HG03064 (cell line): ENCODE measurements around the gene INPP5A.
"Not testable (repeated sequence)": the region's sequence is repeated elsewhere in the genome, so short reads cannot be mapped to it uniquely, and the experiment has no call there.

Source experiments
- ATAC-seq: cut with Tn5 transposase; IDR thresholded peaks from one replicate; pipeline ENCODE4 v1.9.1; 2021; ENCODE audit warnings: low read depth; ENCODE audit not compliant: unreplicated experiment

INPP5A gene

DNA sequence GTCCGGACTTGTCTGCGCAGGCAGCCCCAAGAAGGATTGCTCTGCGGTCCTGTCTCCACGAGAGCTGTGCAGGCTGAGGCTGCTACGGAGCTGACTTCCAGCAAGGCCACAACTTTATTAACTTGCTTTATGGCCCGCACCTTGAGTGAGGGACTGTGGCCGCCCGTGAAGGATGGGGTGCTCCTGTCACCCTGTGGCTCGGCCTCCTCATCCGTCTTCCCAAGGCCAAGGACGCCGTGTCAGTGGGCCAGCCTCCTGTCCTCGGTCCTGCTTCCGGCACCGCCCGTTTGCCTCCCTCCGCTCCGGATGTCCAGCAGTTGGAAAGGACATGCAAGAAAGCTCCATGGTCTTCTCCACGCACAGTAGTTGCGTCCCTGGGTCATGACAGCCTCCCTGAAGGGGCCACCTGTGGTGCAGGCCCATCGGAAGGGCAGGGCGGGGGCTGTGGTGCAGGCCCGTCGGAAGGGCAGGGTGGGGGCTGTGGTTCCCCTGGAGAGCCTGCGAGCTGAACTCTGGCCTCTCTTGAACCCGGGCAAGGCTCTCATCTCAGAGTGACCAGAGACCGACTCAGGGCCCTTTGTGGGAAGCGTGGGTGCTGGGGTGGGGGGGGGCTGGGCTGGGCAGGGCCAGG, 161.3 kb downstream of the INPP5A start:
- ATAC-seq = no peak

DNA sequence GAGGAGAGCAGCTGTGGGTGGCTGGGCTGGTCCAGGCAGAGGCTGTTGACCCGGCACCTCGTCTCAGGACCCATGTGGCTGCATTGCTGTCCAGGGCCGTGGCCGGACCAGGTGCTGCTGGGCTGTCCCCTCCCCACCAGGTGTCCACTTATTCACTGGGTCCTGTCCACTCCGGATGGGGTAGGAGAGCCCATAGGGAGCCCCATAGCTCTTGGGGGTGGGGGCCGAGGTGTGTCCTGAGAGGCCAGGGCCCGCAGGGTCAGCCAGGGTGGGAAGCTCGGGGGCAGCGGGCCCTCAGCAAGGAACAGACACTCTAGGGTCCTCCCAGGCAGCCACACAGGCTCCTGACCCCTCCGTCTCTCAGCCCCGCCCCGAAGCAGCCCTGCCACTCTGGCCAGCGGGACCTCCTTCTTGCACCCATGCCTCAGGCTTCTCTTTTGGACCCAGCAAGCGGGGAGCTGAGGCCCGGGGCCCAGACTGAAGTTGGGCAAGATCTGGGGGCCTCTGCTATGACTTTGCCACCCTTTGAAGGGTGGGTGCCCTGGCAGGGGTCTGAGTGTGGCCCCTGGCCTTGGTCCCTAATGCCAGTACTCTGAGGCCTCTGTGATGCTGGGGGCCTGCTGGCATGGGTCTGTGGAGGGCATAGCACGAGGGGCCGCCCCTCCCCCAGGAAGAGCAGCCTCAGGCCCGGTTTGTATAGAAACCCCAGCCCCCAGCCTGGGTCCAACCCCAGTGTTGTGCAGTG, 162.0 kb downstream of the INPP5A start:
- no peak for ATAC-seq

DNA sequence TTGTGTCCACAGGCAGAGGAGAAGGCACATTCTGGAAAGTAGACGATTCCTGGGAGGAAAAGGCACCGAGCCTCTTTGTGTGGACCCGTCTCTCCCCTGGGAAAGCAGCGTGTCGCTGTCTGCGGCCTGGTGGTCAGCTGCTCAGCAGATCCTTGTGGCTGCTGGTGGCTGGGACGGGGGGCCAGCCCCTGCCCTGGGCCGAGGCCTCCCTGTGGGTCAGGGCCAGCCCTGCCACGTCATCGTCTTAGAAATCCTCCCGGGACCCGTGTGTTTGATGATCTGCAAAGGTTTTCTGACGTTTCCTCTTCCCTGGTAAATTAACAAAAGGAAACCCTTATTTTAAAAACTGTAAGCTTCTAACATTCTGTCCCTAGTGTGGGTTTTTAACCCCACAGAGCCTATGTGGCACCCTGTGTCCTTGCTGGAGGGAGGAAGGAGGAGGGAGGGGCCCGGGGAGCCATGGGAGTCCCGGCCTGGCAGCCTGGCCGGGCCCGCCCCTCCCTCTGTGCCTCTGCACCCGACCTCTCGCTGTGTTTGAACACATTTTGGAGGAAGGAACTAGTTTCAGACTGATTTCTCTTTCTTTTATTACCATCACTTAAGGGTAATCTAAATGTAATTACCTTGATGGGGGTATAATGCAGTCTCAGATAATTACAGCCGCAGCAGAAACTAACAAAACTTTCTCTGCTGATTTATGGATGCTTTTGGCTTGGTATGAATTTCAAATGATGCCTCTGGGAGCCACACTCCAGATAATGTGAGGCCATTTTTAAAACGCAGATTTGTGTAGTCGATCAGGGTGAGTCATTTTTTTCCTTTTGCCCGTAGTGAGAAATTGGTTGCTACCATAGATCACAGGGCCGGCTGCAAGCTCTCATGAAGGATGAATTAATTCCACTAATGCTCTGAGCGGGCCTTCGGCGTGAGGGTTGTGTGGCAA, 162.8 kb downstream of the INPP5A start:
- no peak for ATAC-seq

DNA sequence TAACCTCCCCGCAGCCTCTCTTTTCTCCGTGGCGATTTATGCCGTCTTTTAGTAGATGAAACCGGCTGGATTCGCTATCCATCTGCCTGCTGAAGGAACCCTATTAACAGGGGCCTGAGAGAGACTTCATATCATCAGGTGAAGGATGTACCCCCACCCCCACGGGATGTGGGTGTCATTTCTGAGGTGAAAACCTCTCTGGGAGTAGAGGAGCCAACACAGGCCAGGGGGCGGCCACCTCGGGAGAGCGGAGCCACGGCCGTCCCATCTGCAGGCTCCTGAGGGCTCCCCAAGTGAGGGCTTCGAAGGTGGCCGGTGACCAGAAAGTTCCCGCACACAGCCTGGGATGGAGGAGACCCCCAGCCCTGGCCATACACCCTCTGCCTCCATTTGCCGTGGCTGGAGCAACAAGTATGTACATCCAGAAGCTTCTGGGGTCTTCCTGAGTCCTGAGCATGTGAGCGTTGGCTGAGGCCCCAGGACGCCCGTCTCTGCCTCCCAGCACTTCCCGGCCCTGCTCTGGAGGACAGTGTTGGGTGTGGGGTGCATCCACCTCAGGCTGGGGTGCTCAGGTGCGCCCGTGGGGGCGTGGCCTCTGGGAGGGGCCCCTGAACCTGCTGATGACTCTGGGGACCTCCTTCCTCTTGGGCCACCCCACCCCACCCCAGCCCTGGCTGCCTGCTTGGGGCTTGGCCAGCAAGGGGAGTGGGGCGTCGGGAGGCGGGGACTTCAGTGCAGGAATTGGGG, 163.7 kb downstream of the INPP5A start:
- ATAC-seq = no peak

DNA sequence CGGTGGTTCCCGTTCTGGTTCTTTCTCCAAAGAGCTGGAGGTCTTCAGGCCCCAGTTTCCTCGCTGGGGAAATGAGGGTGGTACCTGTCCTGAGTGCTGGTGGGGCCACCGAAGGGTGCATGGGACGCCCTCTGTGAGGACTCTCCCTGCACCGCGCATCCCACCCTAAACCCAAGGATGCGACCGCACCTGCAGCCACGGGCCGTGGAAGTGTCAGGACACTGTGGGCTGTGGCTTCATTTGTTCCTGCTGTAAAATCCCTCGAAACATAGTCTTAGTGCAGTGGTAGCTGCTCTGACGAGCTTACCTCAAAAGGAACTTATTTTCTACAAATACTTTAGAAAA, 164.2 kb downstream of the INPP5A start:
- no peak for ATAC-seq

DNA sequence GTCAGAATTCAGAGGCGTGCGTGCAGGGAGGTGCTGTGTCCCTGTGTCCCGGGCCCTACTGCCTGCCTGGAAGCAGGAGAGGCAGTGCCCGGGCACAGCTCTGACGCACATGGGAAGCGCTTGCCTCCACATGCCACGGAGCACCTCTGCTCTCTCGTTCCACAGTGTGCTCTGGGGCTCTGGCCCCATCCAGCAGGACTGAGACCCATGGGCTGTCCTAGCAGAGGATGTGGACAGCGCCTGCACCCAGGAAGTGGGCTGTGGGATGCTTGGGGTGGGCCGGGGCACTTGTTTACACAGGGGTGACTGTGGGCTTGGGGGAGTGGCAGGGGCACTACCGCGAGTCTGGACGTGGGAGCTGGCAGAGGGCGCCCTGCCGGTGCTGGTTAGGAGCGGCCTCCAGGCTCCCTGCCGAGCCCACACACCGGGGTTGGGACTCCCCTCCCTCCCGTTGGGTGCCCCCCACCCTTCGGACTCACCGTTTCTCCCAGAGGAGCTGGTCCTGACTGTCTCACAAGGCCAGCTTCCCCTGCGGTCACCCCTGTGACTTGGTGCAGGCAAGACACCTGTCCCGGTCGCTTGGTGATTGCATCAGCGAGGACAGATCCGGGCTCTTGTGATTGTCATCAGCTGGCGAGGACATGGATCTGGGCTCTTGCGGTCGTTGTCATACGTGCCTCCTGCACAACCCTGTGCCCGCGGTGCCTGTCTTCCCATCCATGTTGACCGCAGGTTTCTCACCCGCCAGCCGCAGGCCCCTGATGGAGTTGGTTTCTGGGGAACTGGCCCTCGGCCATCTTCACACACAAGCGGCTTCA, 165.2 kb downstream of the INPP5A start:
- no peak for ATAC-seq

DNA sequence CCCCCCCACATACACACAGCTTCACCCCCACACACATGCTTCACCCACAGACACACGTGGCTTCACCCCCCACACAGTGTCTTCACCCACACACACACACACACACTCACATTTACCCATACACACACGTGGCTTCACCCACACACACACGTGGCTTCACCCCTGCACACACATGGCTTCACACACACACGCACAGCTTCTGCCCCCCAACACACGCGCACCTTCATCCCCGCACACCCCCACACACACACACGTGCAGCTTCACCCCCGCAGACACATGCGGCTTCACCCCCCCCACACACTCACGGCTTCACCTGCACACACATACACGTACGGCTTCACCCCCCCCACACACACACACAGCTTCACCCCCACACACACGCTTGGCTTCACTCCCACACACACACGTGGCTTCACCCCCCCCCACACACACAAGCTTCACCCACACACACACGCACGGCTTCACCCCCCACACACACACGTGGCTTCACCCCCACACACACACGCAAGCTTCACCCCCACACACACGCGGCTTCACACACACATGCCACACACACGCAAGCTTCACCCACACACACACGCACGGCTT, 165.9 kb downstream of the INPP5A start:
- no peak for ATAC-seq

DNA sequence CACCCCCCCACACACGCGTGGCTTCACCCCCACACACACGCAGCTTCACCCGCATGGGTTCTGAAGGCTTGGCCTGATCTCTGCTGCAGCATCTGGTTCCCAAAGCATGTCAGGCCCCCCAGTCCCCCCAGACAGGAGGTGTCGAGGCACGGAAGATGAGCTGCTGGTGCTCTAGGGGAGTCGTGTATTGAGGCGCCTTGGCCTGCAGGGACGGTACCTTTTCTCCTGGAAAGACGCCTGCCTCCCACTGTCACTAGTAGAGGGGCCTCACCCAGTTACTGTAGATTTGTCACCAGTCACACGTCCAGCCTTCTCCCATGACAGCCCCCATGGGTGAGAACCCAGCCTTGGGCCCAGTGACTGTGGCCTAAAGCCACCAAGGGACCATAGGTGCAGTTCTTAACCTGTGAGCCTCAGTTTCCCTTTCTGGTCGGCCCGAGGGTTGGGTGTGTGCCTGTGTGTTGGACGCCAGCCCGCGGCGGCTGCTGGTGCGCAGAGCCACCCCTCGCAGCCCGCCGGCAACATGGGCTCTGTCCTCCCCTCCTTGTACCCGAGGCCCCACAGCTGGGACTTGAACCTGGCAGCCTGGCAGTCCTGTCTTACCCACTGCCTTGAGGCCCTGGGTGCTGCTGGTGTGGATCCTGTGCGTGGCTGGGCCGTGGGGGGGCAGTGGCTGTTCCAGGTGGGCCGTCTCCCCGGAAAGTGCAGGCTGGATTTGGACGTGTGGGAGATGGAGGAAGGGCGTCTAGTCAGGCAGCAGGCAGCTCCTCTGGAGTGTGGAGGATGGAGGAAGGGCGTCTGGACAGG, 166.6 kb downstream of the INPP5A start:
- no peak for ATAC-seq

DNA sequence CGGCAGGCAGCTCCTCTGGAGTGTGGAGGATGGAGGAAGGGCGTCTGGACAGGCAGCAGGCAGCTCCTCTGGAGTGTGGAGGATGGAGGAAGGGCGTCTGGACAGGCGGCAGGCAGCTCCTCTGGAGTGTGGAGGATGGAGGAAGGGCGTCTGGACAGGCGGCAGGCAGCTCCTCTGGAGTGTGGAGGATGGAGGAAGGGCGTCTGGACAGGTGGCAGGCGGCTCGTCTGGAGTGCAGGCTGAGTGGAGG, 167.2 kb downstream of the INPP5A start:
- ATAC-seq = not testable (repeated sequence)

DNA sequence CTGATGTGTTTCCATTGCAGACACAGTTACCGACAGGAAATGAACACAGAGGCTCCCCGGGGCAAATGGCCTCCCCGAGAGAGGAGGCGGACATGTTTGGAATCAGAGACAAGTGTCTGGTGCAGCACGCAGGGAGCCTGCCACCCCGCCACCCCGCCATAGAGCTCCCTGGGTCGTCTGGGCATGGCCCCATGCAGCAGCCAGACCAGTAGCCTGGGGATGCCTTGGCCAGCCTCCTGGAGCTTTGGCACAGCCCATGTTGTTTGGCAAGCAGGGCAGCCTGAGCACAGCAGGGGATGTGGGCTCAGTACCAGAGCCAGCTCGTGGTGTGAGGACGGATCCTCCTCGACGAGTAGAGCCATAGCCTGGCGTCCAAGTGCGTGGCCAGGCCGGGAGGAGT, 167.6 kb downstream of the INPP5A start:
- ATAC-seq = no peak

DNA sequence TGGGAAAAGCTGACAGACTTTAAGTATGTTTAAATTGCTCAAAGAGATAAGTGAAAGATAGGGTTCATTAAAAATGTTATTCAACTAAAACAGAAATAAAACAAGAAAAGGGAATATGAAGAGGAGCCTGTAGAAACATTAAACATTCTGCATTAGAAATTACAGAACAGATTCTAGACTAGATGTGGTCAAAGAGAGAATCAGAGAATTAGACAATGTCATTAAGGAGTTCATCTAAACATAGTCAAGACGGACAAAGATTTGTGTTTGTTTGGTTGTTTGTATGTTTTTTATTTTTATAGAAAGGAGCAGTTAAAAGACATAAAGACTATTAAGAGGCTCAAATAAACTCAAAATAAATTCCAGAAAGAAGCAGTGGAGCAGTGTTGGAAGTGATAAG, 168.4 kb downstream of the INPP5A start:
- ATAC-seq = no peak

DNA sequence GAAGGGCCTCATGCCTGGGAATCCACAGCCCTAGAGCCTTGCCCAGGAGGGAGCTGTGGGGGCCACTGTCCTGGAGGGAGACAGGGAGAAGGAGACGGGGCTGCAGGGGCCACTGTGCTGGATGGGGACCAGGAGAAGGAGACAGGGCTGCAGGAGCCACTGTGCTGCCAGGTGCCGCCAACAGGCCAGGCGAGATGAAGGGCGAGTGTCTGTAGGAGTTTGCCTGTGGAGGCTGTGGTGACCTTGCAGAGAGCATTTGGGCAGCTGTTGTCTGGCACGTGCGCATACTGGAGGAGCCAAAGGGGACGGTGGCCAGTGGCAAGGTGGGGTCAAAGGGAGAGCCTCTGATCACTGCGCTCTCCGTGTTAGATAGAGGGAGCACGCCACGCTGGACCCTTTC, 169.1 kb downstream of the INPP5A start:
- no peak for ATAC-seq

DNA sequence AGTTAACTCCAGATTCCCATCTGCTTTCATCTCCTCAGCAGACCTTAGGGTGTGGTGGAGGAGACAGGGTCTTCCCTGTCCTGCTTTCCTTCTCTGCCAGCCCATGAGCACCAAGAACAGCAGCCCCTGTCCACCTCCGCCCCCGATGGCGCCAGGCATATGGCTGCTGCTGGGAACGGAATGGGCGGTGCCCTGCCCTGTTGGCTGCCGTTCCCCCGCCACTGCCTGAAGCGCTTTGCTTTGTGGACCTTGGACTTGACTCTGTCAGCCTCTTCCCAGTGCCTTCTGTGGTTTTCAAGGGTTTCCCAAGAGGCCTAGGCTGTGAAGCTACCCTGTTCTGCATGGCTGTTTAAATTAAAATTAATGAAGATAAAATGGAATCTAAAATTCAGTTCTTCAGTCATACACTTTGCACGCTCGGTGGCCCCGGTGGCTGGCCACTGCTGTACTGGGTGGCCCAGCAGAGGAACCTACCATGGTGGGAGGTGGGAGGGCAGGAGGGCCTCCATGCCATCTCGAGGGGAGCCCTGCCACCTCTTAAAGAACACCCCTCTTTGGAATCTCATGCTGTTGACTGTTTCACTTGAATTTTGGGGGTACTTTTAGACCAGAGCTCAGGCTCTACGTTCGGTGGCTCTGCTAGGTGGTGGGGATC, 169.7 kb downstream of the INPP5A start:
- no peak for ATAC-seq

DNA sequence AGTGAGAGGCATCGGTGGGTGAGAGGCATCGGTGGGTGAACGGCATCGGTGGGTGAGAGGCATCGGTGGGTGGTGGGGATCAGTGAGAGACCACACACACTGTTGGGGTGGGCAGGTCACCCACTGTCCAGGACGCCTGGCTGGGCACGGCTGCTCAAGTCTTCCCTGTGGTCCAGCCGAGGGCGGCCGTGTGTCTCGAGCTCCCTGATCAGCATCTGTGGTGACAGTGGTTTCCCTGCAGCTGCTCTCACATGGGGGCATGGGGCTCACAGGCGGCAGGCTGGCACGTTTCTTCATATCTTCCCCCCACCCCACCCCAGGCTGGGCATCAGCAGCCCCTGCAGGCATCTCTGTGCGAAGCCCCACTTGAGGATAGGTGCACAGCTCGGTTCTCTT, 170.2 kb downstream of the INPP5A start:
- ATAC-seq = no peak

DNA sequence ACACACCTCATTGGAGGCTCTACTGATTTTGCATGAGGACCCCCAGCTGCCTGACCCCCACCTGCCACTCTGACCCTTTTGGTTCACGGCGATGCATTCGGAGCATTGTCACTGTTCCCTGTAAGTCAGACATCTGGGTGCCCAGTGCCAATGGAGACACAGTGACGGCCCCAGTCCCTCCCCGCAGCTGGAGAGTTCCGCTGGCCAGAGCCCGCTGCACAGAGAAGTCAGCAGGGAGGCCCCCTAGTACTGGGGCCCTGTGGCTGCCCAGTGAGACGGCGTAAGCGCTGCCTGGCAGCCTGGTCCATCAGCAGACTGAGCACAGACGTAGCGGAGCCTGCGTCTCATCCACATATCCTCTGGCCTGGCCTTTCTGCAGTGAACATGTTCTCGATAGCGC, 170.9 kb downstream of the INPP5A start:
- ATAC-seq = no peak

DNA sequence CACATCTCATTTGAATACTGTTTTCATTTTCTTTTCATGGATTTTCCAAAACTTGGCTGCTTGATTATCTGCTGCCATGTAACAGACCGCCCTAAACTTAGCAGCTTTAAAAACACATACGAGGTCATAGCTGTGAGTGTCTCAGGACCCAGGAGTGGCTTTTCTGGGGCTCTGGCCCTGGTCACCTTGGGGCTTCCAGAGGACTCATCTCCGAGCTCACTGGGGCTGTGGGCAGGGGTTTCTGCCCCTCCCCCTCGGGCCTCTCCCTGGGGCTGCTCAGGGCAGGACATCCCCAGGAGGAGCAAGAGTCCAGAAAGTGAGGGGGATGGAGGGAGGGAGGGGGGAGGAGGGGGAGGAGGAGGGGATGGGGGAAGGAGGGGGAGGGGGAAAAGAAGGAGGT, 171.3 kb downstream of the INPP5A start:
- no peak for ATAC-seq

DNA sequence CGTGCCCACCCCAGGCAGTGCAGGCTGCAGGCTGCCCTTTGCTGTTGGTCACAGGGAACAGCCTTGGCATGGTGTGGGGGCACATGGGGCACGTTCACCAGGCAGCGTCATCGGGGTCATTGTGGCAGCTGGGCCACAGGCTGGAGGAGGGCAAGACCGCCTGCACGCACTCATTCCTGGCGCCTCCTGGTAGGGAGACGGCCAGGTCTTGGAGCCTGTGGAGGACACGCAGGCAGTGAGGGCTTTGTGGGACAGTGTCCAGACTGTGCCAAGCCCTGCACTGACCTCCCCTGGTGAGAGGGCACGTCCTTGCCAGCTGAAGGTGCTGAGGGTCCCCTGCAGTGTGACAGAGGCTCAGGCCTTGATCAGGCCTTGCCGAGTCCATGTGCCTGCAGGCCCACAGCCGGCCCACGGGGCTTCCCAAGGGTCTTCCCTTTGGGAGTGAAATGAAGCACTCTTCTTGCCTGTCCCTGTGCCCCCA, 171.9 kb downstream of the INPP5A start:
- no peak for ATAC-seq

DNA sequence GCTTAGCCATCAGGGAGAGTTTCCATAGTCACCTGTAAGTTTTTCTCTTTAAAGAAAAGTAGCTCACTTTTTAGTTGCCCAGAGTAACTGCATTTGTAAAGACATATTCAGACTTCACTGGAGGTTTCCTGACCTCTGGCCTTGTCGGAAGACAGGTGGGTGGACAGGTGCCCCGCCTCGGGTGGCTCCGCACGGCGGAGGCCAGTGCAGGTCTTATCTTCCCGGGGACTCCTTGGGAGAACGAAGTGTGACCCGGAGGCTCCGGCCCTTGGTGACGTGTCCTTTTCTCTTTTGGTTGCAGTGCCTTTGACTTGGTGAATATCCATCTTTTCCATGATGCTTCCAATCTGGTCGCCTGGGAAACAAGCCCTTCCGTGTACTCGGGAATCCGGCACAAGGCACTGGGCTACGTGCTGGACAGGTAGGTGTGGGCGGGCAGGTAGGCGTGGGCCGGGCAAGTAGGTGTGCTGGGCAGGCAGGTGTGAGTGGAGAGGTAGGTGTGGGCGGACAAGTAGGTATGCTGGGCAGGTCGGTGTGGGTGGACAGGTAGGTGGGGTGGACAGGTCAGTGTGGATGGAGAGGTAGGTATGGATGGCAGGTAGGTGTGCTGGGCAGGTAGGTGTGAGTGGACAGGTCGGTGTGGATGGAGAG, 172.6 kb downstream of the INPP5A start:
- ATAC-seq = no peak
